HG02938 (cell line): Measurements from ENCODE around the gene ZNF319.

Experiments
- ATAC-seq: cut with Tn5 transposase; IDR thresholded peaks from one replicate; pipeline ENCODE4 v1.9.1; 2021; ENCODE audit warnings: mild to moderate bottlenecking, moderate library complexity; ENCODE audit not compliant: unreplicated experiment

The ZNF319 gene

GRCh38 chr16:57998992-57999365 lies 1.5 kb downstream of the ZNF319 start:
- ATAC-seq: no peak

- ATAC-seq: no peak
Observed at GRCh38 chr16:57998486-57998885, 2.0 kb downstream of the ZNF319 start.

- no peak for ATAC-seq
Observed at GRCh38 chr16:57997528-57998265, 2.8 kb downstream of the ZNF319 start.

- ATAC-seq: no peak
Observed at GRCh38 chr16:57997176-57997527, 3.3 kb downstream of the ZNF319 start.

GRCh38 chr16:57996406-57997175 lies 3.9 kb downstream of the ZNF319 start:
- no peak for ATAC-seq

- ATAC-seq: no peak
Observed at GRCh38 chr16:57995721-57996405, 4.6 kb downstream of the ZNF319 start.

GRCh38 chr16:57994778-57995177 lies 5.7 kb downstream of the ZNF319 start:
- no peak for ATAC-seq

GRCh38 chr16:57994361-57994760 lies 6.1 kb downstream of the ZNF319 start:
- no peak for ATAC-seq

GRCh38 chr16:57993897-57994296 lies 6.6 kb downstream of the ZNF319 start:
- ATAC-seq: no peak

GRCh38 chr16:57993438-57993837 lies 7.0 kb downstream of the ZNF319 start:
- no peak for ATAC-seq

GRCh38 chr16:57992084-57992483 lies 8.4 kb downstream of the ZNF319 start:
- no peak for ATAC-seq

- no peak for ATAC-seq
Observed at GRCh38 chr16:57991551-57992059, 8.9 kb downstream of the ZNF319 start.

GRCh38 chr16:57988929-57989328 lies 11.5 kb downstream of the ZNF319 start:
- ATAC-seq: no peak

GRCh38 chr16:57987441-57988177 lies 12.9 kb downstream of the ZNF319 start:
- no peak for ATAC-seq

GRCh38 chr16:57986196-57986595 lies 14.3 kb downstream of the ZNF319 start:
- ATAC-seq: no peak

GRCh38 chr16:57985204-57986181 lies 15.0 kb downstream of the ZNF319 start:
- no peak for ATAC-seq

GRCh38 chr16:57984443-57985203 lies 15.8 kb downstream of the ZNF319 start:
- ATAC-seq: peak; percentile 72

- no peak for ATAC-seq
Observed at GRCh38 chr16:57982385-57982784, 18.1 kb downstream of the ZNF319 start.

GRCh38 chr16:57981636-57982035 lies 18.8 kb downstream of the ZNF319 start:
- ATAC-seq: no peak
